Measurements from ENCODE around the gene PSTPIP1.
A peak's percentile ranks its signal among the peaks of the same experiment; 100 is the strongest.

- TF ChIP-seq CTCF (conservative IDR thresholded peaks at IDR 0.05; ENCODE audit: low read depth in 2 of 2): peak; percentile 90 to 99
- no peak for TF ChIP-seq ETS1 (IDR thresholded peaks at IDR 0.05)
- no peak for TF ChIP-seq JUNB (IDR thresholded peaks at IDR 0.05; ENCODE audit: unreplicated experiment)
- no peak for TF ChIP-seq EZH2phosphoT487 (IDR thresholded peaks at IDR 0.05; ENCODE audit: unreplicated experiment)
- TF ChIP-seq REST (IDR thresholded peaks at IDR 0.05; ENCODE audit: unreplicated experiment): no peak
- no peak for TF ChIP-seq ZNF462 (CRISPR knock-in tag; IDR thresholded peaks at IDR 0.05)
- TF ChIP-seq EZH2 (IDR thresholded peaks at IDR 0.05; ENCODE audit: low read depth, unreplicated experiment): no peak
- TF ChIP-seq POLR2AphosphoS5 (IDR thresholded peaks at IDR 0.05; ENCODE audit: low read depth): no peak
- no peak for TF ChIP-seq CREB1 (CRISPR knock-in tag; IDR thresholded peaks at IDR 0.05; ENCODE audit: low read depth)
- TF ChIP-seq ZNF331 (CRISPR knock-in tag; IDR thresholded peaks at IDR 0.05; ENCODE audit: low read depth): no peak
- TF ChIP-seq STAT1 (IDR thresholded peaks at IDR 0.05; ENCODE audit: unreplicated experiment): no peak
- no peak for TF ChIP-seq ZNF114 (CRISPR knock-in tag; IDR thresholded peaks at IDR 0.05)
- TF ChIP-seq NANOG (IDR thresholded peaks at IDR 0.05; ENCODE audit: borderline replicate concordance): no peak
These were observed 29.6 kb downstream of the PSTPIP1 start for GRCh38 chr15:77024273-77025082.
